Lower lobe of right lung (tissue), 2 donors: ENCODE data around the gene ARMC3. TPM values are rescaled to one million over a fixed set of nuclear protein-coding genes. Genes with fewer than 3 reads are reported as not detected.
A peak's percentile ranks its signal among the peaks of the same experiment; 100 is the strongest.

Experiments used
- ATAC-seq, 2 donors: fragments of 200-7000 bp; cut with Tn5 transposase; one replicate each; pipeline ENCODE4 v1.9.1; 2020 to 2022; ENCODE audit warnings: mild to moderate bottlenecking in 2 of 2, moderate library complexity in 2 of 2
- DNase-seq: peaks from one replicate; pipeline ENCODE4 v3.0.0-alpha.2; 2020
- H3K27ac ChIP-seq: fragments of 200-600 bp; one replicate; pipeline ENCODE4 v1.8.0; 2022
- H3K27me3 ChIP-seq: fragments of 200-600 bp; one replicate; pipeline ENCODE4 v1.8.0; 2022; ENCODE audit warnings: low read depth
- H3K36me3 ChIP-seq: fragments of 200-600 bp; one replicate; pipeline ENCODE4 v1.8.0; 2022; ENCODE audit warnings: mild to moderate bottlenecking
- H3K4me1 ChIP-seq: fragments of 200-600 bp; one replicate; pipeline ENCODE4 v1.8.0; 2022
- H3K4me3 ChIP-seq: fragments of 200-600 bp; one replicate; pipeline ENCODE4 v1.8.0; 2022; ENCODE audit warnings: mild to moderate bottlenecking
- H3K9me3 ChIP-seq: fragments of 200-600 bp; one replicate; pipeline ENCODE4 v1.8.0; 2022
- intact Hi-C: fragments of 100-400 bp; cut with DNase I; formaldehyde crosslinking; loops from one replicate; pipeline ENCODE4 v1.11.0; 2022
- total RNA-seq: library from RNA; stranded (reverse); fragmentation: NEBNext Ultra II Directional; extraction: Animal tissue kit (Norgen Biotek cat#: 25700); gene quantifications from one replicate; pipeline ENCODE4 v1.2.1, GENCODE V29; 2021
- TF ChIP-seq, protein P1 (sequence below): fragments of 200-600 bp; IDR thresholded peaks from one replicate; pipeline ENCODE4 v1.8.0; 2022; ENCODE audit warnings: antibody characterized with exemption, mild to moderate bottlenecking
- donor health status: DM: no; HTN: yes; CAD: no; lungs with severe emphysema.

The ARMC3 gene
- total RNA-seq, 1 donor from 2014 or later, result 9.6 TPM

DNA sequence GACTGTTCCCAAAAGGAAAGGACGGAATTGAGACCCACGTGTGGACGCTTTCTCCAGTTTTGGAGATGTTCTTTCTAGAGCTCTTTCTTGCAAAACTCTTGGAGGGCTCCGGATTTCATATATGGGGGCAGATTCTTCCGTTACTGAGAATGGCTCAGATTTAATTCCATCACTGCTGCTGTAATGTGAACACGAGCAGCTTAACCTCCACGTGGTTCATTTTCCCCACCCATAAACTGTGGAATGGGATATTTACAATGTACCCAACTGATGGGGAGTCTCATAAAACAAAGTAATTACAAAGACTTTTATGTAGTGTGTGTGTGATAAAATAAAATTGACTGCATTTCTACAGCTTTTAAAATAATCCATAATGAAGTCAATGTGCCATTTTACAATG lies 152.4 kb downstream of the ARMC3 start:
- no peaks in the 10 kb centered on the region for H3K36me3 ChIP-seq
- TF ChIP-seq, protein P1, sequence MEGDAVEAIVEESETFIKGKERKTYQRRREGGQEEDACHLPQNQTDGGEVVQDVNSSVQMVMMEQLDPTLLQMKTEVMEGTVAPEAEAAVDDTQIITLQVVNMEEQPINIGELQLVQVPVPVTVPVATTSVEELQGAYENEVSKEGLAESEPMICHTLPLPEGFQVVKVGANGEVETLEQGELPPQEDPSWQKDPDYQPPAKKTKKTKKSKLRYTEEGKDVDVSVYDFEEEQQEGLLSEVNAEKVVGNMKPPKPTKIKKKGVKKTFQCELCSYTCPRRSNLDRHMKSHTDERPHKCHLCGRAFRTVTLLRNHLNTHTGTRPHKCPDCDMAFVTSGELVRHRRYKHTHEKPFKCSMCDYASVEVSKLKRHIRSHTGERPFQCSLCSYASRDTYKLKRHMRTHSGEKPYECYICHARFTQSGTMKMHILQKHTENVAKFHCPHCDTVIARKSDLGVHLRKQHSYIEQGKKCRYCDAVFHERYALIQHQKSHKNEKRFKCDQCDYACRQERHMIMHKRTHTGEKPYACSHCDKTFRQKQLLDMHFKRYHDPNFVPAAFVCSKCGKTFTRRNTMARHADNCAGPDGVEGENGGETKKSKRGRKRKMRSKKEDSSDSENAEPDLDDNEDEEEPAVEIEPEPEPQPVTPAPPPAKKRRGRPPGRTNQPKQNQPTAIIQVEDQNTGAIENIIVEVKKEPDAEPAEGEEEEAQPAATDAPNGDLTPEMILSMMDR, result no peak
- intact Hi-C loops, result no loop called here

DNA sequence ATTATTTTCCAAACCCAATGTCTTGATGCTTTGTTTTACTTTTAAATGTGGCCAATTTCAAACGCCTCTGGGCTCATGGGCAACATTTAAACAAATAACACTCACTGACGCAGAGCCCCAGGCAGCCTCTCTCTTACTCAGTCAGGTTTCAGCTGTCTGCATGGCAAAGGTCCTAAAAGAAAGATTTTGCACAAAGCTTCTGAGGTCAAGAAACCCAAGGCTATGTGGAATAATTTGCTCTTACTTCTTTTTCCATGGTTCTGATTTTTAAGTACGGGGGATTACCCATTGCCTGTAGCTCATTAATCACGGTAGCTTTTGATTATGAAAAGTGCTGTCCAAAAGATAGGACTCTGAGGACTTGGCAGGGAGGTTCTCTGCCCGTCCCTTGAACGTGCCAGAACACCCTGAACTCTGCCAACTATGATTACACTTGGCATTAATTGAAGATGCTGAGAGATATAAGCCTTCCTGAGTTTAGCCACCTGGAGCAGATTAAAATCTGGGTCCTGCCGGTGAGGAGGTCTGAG lies 153.4 kb downstream of the ARMC3 start:
- ATAC-seq, result peak in 1 of 2 donors; percentile 37
- intact Hi-C loops, result no loop called here

More for the DNA sequence above, 152.4 kb downstream of the ARMC3 start:
- DNase-seq (no peak), ATAC-seq (no peak)
- no peak overlapping the region for H3K4me3 ChIP-seq
- peaks cover 6% of the 10 kb centered on the region for H3K27me3 ChIP-seq
- no peak overlapping the region for H3K27ac ChIP-seq
- H3K4me1 ChIP-seq, result no peaks in the 10 kb centered on the region
- no peaks in the 10 kb centered on the region for H3K9me3 ChIP-seq

DNA sequence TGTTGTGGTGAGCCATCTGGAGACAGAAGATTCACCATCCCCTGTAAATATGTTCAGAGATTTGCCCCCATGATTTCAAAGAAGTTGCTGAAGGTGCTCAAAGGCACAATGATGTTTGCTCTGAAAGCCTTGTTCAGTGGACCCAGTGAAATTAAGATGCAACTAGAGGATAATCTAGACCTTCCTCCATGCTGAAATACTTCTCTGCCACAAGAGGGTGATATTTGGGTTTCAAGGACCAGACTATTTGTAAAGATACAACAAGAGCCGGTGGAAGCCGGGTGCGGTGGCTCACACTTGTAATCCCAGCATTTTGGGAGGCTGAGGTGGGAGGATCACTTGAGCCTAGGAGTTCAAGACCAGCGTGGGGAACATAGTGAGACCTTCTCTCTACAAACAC lies 154.0 kb downstream of the ARMC3 start:
- Histone ChIP-seq H3K4me3 (no peak overlapping the region), H3K4me1 (no peaks in the 10 kb centered on the region), H3K36me3 (no peaks in the 10 kb centered on the region), H3K9me3 (no peaks in the 10 kb centered on the region), H3K27me3 (peaks cover 4% of the 10 kb centered on the region), H3K27ac (no peak overlapping the region)
- no peak for ATAC-seq
- no peak for DNase-seq
- intact Hi-C loops, result no loop called here
- TF ChIP-seq, protein P1, result peak; percentile 24

More for the DNA sequence above, 153.4 kb downstream of the ARMC3 start:
- Histone ChIP-seq H3K36me3 (no peaks in the 10 kb centered on the region), H3K9me3 (no peaks in the 10 kb centered on the region), H3K27ac (no peak overlapping the region), H3K4me3 (no peak overlapping the region), H3K27me3 (peaks cover 6% of the 10 kb centered on the region), H3K4me1 (no peaks in the 10 kb centered on the region)
- DNase-seq, result no peak
- TF ChIP-seq, protein P1, result no peak

Other genes starting within 250 kb of the ARMC3 start
- gene PIP4K2A, start 213.5 kb upstream of the ARMC3 start, total RNA-seq, result 67.6 TPM
- gene MSRB2, start 167.5 kb downstream of the ARMC3 start, total RNA-seq, result 17.9 TPM